ENCODE measurements around the gene MGAT1. TPM values are rescaled to one million over a fixed set of nuclear protein-coding genes. Genes with fewer than 3 reads are reported as not detected.
A peak's percentile ranks its signal among the peaks of the same experiment; 100 is the strongest.
"Not testable (repeated sequence)": the region's sequence is repeated elsewhere in the genome, so short reads cannot be mapped to it uniquely, and the experiment has no call there.

Gene MGAT1
- polyA plus RNA-seq, 1 donor: 67.5 TPM

GRCh38 chr5:180787711-180788431, 14.7 kb downstream of the MGAT1 start:
- no peak for DNase-seq

DNA sequence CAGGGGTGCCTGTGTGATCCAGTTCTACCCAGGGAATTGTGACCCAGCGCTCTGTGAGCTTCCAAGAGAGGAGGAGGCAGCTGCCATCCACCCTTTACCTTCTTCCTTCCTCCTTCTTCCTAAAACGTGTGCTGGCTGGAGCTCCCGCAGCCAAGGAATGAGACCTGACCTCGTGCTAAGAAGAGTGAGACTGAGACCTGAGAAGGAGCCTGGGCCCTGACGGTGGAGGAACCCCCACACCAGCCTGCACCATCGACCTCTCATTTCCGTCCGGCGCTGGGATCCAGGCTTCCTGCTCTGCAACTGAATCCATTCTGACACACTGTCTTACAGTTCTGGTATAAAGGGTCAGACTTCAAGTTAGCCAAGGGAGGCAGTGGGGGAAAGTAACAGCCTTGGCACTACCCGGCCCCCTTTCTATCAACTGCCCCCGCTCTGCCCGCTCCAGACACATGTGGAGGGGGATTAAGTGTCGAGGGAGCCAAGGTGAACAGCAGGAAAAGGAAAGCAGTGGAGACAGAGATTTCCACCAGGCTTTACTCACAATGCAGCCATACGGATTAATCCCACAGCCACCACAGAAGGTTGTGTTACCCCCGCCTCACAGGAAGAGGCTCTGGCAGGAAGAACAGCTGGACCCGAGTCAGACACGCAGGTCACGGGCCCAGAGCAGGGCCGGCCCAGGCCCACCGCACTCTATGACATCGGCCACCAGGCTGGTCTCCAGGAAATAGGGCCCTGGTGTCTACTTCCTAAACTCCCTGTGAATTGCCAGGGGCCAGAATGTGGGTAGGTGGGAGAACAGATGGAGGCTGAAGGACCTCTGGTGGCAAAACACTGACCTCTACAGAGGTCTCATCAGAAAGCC, 15.8 kb downstream of the MGAT1 start:
- DNase-seq: no peak

- no peak for DNase-seq
Measured at GRCh38 chr5:180785794-180786221, 16.8 kb downstream of the MGAT1 start.

- DNase-seq: no peak
Measured at GRCh38 chr5:180785121-180785781, 17.4 kb downstream of the MGAT1 start.

GRCh38 chr5:180784497-180785097, 18.0 kb downstream of the MGAT1 start:
- DNase-seq: peak; percentile 71

DNA sequence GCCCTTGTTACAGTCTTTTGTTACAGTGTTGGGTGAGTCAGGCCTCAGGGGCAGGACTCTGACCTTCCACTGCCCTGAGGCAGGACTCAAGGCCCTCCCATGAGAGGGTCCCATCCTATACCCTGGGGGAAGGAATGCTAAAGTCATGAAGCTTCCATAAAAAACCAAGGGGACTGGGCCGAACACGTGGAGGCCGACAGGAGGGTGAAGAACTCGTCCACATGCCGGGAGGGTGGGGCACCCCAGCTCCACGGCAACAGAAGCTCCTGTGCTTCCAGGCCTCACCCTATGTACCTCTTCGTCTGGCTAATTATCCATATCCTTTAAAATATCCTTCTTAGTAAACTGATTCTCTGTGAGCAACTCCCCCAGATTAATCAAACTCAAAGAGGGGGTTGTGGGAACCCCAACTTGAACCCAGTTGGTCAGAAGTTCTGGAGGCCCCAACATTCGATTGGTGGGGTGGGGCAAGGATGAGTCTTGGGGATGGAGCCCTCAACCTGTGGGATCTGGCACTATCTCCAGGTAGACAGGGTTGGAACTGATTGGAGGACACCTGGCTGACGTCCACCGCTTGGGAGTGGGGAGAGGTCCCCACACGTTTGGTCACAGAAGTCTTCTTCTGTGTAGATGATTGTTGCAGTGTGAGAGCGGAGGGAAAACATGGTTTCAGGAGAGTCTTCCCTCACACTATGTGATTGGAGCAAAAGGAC, 19.1 kb downstream of the MGAT1 start:
- DNase-seq: no peak

GRCh38 chr5:180782748-180783147, 19.9 kb downstream of the MGAT1 start:
- no peak for DNase-seq

DNA sequence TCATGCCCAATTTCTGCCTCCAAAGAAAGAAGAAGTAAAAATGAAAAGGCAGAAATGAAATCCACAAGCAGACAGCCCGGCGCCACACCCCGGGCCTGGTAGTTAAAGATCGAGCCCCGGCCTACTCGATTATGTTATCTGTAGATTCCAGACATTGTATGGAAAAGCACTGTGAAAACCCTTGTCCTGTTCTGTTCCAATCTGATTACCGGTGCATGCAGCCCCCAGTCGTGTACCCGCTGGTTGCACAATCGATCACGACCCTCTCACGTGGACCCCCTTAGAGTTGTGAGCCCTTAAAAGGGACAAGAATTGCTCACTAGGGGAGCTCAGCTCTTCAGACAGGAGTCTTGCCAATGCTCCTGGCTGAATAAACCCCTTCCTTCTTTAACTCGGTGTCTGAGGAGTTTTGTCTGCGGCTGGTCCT, 20.7 kb downstream of the MGAT1 start:
- DNase-seq: not testable (repeated sequence)

DNA sequence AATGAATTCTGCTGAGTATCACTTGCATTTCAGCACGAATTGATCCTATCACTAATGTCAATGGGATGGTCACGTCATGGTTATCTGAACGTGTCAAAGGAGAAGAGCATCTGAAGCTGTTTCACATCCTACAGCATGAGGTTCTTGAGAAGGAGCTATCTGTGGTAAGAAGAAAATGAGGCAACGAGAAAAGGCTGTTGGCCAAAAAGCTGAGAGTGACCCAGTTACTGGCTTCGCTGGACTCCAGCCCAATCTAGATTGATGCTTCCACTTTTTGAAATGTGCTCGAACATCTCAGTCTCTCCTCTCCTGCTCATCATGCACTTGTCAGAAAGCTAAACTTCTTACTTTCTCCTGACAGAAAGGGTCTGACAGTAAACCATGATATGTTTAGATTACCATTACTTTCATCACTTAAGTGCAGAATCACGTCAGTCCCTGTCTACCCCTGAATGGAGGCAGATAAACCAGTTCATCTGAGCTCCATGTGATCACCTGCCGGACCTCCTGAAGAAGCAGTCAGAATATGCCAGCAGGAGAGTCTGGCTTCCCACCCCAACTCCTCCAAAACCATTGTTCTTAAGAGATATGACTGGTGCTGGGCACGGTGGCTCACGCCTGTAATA, 22.5 kb downstream of the MGAT1 start:
- no peak for DNase-seq

- no peak for DNase-seq
Measured at GRCh38 chr5:180777475-180777874, 25.1 kb downstream of the MGAT1 start.

GRCh38 chr5:180776376-180776775, 26.2 kb downstream of the MGAT1 start:
- no peak for DNase-seq

- DNase-seq: no peak
Measured at GRCh38 chr5:180775624-180776023, 27.0 kb downstream of the MGAT1 start.

GRCh38 chr5:180771839-180772238, 30.8 kb downstream of the MGAT1 start:
- DNase-seq: no peak

GRCh38 chr5:180769821-180770220, 32.8 kb downstream of the MGAT1 start:
- DNase-seq: no peak

DNA sequence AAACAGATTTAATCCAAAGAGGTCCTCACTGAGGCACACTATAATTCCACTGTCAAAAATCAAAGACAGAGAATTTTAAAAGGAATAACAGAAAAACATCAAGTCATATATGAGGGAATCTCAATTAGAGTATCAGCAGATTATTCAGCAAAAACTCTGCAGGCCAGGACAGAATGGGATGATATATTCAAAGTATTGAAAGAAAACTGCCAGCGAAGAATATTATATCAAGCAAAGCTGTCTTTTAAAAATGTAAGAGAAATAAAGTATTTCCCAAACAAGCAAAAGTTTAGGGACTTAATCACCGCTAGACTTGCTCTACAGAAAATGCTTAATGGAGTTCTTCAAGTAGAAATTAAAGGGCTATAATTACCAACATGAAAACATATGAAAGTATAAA, 47.0 kb downstream of the MGAT1 start:
- no peak for DNase-seq

DNA sequence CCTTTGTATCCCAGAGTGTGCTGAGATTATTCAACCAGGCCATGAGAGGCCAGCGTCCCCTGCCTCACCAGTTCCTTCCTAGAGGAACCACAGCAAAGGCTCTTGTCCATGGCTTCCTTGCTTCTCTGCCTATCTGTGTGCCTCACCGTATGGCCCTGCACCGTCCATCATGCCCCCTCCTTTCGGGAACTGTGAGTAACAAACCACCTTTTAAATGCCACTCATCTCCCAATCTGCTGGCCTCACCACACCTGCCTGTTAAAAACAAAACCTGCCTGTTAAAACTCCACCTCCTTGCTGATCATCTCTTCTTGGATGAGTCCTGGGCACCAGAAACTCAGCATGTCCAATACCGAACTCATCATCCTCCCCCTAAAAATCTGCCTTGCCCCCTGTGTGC, 58.4 kb downstream of the MGAT1 start:
- DNase-seq: no peak

- no peak for DNase-seq
Measured at GRCh38 chr5:180742727-180743126, 59.9 kb downstream of the MGAT1 start.

DNA sequence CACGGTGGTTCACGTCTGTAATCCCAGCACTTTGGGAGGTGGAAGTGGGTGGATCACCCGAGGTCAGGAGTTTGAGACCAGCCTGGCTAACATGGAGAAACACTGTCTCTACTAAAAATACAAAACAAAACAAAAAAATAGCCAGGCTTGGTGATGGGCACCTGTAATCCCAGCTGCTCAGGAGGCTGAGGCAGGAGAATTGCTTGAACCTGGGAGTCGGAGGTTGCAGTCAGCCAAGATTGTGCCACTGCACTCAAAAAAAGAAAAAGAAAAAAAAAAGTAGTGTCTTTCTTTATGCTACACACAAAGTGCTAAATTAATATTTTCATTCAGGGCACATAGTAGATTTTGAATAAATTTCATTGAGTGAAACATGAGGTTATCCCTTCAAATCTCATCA, 61.7 kb downstream of the MGAT1 start:
- DNase-seq: not testable (repeated sequence)

GRCh38 chr5:180739958-180740357, 62.6 kb downstream of the MGAT1 start, which contains the start of gene OR2Y1:
TSS of gene OR2Y1 (minus strand) at chr5:180740058. CDS start at chr5:180740058, 0 bp downstream.
- no peak for DNase-seq

- DNase-seq: no peak
Measured at GRCh38 chr5:180739271-180739670, 63.3 kb downstream of the MGAT1 start.

DNA sequence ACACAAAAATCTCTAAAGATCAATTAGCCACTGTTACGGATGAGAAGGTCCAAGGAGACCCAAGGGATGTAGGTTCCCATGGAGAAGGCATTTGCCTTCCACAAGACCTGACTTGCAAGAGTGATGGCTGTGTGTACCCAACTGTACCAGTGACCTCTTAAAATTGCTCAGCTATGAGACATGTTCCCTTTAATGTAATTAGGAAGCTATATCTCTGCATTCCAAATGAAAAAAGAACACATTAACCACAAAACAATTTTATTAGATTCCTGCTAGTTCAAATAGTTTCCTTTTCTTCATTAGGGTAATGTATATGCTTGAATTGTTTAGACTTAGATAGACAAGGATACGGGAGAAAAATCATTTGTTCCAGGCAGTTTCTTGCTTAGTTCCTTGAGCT, 66.1 kb downstream of the MGAT1 start:
- peak; percentile 5 for DNase-seq

Measured in left kidney (tissue), 2 donors.